Measurements from ENCODE around the gene MRO.

- TF ChIP-seq SIN3A (IDR thresholded peaks at IDR 0.05; ENCODE audit: borderline replicate concordance, insufficient read depth, low read depth, low read length) (no peak), CTCF (IDR thresholded peaks at IDR 0.05) (no peak), REST (IDR thresholded peaks at IDR 0.05; ENCODE audit: insufficient read depth in 1 of 2, low read depth in 2 of 2, low read length in 1 of 2) (no peak), POLR2AphosphoS5 (IDR thresholded peaks at IDR 0.05; ENCODE audit: low read depth, low read length) (no peak)
Observed at GRCh38 chr18:50813353-50813752, 6.5 kb downstream of the MRO start.
